K562 (cell line): ENCODE measurements around the gene ARHGAP35. TPM values are rescaled to one million over a fixed set of nuclear protein-coding genes. Genes with fewer than 3 reads are reported as not detected.

ENCODE experiments used
- CREM ChIP-seq: IDR thresholded peaks from 2 replicates; pipeline ENCODE4 v1.6.1; 2014; ENCODE audit warnings: antibody characterized with exemption, low read depth
- FOXP1 ChIP-seq: sonication (generic); formaldehyde crosslinking; IDR thresholded peaks from 2 replicates; pipeline ENCODE4 v1.8.0; 2022; ENCODE audit warnings: mild to moderate bottlenecking, missing genetic modification reagents
- IRF2 ChIP-seq: sonication (generic); formaldehyde crosslinking; IDR thresholded peaks from 2 replicates; pipeline ENCODE4 v1.8.1; 2022; ENCODE audit warnings: mild to moderate bottlenecking, missing genetic modification reagents
- MAZ ChIP-seq, 2 experiments: fragments of 450-650 bp in 1 of 2; sonication (generic) in 1 of 2; formaldehyde crosslinking; IDR thresholded peaks in 1 of 2; conservative IDR thresholded peaks in 1 of 2; 2 replicates each; pipeline versions ENCODE4 v1.4.0 to v1.5.0; 2020; ENCODE audit warnings: mild to moderate bottlenecking in 1 of 2, missing genetic modification reagents in 1 of 2
- POLR2H ChIP-seq: IDR thresholded peaks from 2 replicates; pipeline ENCODE4 v1.6.1; 2016; ENCODE audit warnings: missing genetic modification characterization, low read depth, mild to moderate bottlenecking, control low read depth, missing compliant biosample characterization, moderate library complexity
- PURB ChIP-seq: sonication (generic); formaldehyde crosslinking; IDR thresholded peaks from 2 replicates; pipeline ENCODE4 v1.9.0; 2021; ENCODE audit warnings: low read depth, mild to moderate bottlenecking, missing genetic modification reagents
- TAF1 ChIP-seq: IDR thresholded peaks from 2 replicates; pipeline ENCODE4 v1.6.1; 2011; ENCODE audit warnings: mild to moderate bottlenecking, low read length, moderate library complexity; ENCODE audit not compliant: insufficient read depth, control insufficient read depth, severe bottlenecking; ENCODE audit errors: extremely low read depth
- ZBTB7A ChIP-seq: IDR thresholded peaks from 2 replicates; pipeline ENCODE4 v1.6.1; 2011; ENCODE audit warnings: low read depth, mild to moderate bottlenecking, low read length, moderate library complexity, borderline replicate concordance; ENCODE audit not compliant: control insufficient read depth
- ZKSCAN3 ChIP-seq: fragments of 250-450 bp; sonication (Bioruptor Pico); IDR thresholded peaks from 2 replicates; pipeline ENCODE4 v1.4.0; 2020
- ZNF175 ChIP-seq: fragments of 200-800 bp; sonication (Bioruptor generic); IDR thresholded peaks from 2 replicates; pipeline ENCODE4 v1.6.1; 2016; ENCODE audit warnings: low read depth, mild to moderate bottlenecking, missing genetic modification characterization, missing compliant biosample characterization
- ZSCAN32 ChIP-seq: fragments of 450-650 bp; formaldehyde crosslinking; IDR thresholded peaks from 2 replicates; pipeline ENCODE4 v1.4.0; 2020; ENCODE audit warnings: mild to moderate bottlenecking, moderate library complexity
- polyA plus RNA-seq, 8 experiments: library from polyadenylated mRNA; depleted of rRNA in 4 of 8; stranded (reverse) in 5 of 8; unstranded in 3 of 8; fragments of >200 nt; fragmentation: Nextera tagmentation in 2 of 8; fragmentation: Illumina TruSeq in 1 of 8; extraction: Ambion mirVana in 2 of 8; extraction: Trizol in 1 of 8; gene quantifications; 2 replicates each; pipeline versions ENCODE4 v1.2.1 to v1.2.3, GENCODE V29; 2011 to 2014; ENCODE audit warnings: inconsistent platforms in 1 of 8, missing spikeins in 1 of 8
- total RNA-seq, 7 experiments: library from RNA; depleted of rRNA in 6 of 7; stranded (reverse); fragments of >200 nt in 6 of 7; fragmentation: Illumina TruSeq in 2 of 7; extraction: Trizol in 2 of 7; gene quantifications; 2 replicates each; pipeline versions ENCODE4 v1.2.1 to v1.2.3, GENCODE V29; 2011 to 2021; ENCODE audit warnings: low replicate concordance in 1 of 7
- TF ChIP-seq, protein P1 (sequence below): fragments of 450-650 bp; IDR thresholded peaks from 2 replicates; pipeline ENCODE4 v1.6.1; 2016; ENCODE audit warnings: mild to moderate bottlenecking, moderate library complexity
- TF ChIP-seq, protein P2 (sequence below): fragments of 450-650 bp; IDR thresholded peaks from 2 replicates; pipeline ENCODE4 v1.6.1; 2016; ENCODE audit warnings: borderline replicate concordance

Gene ARHGAP35
- total and polyA plus RNA-seq, 9 of the 15 experiments (the other 6 are each of a cell fraction or from before 2014, with no cell fraction given): 0.27 to 26.4 (median 10.2) TPM

- TF ChIP-seq, protein P1, sequence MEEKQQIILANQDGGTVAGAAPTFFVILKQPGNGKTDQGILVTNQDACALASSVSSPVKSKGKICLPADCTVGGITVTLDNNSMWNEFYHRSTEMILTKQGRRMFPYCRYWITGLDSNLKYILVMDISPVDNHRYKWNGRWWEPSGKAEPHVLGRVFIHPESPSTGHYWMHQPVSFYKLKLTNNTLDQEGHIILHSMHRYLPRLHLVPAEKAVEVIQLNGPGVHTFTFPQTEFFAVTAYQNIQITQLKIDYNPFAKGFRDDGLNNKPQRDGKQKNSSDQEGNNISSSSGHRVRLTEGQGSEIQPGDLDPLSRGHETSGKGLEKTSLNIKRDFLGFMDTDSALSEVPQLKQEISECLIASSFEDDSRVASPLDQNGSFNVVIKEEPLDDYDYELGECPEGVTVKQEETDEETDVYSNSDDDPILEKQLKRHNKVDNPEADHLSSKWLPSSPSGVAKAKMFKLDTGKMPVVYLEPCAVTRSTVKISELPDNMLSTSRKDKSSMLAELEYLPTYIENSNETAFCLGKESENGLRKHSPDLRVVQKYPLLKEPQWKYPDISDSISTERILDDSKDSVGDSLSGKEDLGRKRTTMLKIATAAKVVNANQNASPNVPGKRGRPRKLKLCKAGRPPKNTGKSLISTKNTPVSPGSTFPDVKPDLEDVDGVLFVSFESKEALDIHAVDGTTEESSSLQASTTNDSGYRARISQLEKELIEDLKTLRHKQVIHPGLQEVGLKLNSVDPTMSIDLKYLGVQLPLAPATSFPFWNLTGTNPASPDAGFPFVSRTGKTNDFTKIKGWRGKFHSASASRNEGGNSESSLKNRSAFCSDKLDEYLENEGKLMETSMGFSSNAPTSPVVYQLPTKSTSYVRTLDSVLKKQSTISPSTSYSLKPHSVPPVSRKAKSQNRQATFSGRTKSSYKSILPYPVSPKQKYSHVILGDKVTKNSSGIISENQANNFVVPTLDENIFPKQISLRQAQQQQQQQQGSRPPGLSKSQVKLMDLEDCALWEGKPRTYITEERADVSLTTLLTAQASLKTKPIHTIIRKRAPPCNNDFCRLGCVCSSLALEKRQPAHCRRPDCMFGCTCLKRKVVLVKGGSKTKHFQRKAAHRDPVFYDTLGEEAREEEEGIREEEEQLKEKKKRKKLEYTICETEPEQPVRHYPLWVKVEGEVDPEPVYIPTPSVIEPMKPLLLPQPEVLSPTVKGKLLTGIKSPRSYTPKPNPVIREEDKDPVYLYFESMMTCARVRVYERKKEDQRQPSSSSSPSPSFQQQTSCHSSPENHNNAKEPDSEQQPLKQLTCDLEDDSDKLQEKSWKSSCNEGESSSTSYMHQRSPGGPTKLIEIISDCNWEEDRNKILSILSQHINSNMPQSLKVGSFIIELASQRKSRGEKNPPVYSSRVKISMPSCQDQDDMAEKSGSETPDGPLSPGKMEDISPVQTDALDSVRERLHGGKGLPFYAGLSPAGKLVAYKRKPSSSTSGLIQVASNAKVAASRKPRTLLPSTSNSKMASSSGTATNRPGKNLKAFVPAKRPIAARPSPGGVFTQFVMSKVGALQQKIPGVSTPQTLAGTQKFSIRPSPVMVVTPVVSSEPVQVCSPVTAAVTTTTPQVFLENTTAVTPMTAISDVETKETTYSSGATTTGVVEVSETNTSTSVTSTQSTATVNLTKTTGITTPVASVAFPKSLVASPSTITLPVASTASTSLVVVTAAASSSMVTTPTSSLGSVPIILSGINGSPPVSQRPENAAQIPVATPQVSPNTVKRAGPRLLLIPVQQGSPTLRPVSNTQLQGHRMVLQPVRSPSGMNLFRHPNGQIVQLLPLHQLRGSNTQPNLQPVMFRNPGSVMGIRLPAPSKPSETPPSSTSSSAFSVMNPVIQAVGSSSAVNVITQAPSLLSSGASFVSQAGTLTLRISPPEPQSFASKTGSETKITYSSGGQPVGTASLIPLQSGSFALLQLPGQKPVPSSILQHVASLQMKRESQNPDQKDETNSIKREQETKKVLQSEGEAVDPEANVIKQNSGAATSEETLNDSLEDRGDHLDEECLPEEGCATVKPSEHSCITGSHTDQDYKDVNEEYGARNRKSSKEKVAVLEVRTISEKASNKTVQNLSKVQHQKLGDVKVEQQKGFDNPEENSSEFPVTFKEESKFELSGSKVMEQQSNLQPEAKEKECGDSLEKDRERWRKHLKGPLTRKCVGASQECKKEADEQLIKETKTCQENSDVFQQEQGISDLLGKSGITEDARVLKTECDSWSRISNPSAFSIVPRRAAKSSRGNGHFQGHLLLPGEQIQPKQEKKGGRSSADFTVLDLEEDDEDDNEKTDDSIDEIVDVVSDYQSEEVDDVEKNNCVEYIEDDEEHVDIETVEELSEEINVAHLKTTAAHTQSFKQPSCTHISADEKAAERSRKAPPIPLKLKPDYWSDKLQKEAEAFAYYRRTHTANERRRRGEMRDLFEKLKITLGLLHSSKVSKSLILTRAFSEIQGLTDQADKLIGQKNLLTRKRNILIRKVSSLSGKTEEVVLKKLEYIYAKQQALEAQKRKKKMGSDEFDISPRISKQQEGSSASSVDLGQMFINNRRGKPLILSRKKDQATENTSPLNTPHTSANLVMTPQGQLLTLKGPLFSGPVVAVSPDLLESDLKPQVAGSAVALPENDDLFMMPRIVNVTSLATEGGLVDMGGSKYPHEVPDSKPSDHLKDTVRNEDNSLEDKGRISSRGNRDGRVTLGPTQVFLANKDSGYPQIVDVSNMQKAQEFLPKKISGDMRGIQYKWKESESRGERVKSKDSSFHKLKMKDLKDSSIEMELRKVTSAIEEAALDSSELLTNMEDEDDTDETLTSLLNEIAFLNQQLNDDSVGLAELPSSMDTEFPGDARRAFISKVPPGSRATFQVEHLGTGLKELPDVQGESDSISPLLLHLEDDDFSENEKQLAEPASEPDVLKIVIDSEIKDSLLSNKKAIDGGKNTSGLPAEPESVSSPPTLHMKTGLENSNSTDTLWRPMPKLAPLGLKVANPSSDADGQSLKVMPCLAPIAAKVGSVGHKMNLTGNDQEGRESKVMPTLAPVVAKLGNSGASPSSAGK: no peak
- TF ChIP-seq ZKSCAN3 (CRISPR knock-in tag) (no peak), MAZ (CRISPR knock-in tag; conservative IDR thresholded peaks at IDR 0.05 in 1 of 2, IDR thresholded peaks at IDR 0.05 in 1 of 2) (peak; percentile 7 to 29; a peak in 2 of 4 replicates), PURB (CRISPR knock-in tag) (no peak), ZSCAN32 (CRISPR knock-in tag) (0 out of 2 replicates have a peak, but pooled peaks have one; percentile 30), POLR2H (tag) (no peak; the same call in 1 of the 2 replicates), TAF1 (peak; percentile 31), ZBTB7A (peak; percentile 97), CREM (peak; percentile 23; the same call in 1 of the 2 replicates), FOXP1 (CRISPR knock-in tag) (no peak), ZNF175 (CRISPR knock-in tag) (no peak), IRF2 (CRISPR knock-in tag) (no peak)
- TF ChIP-seq, protein P2, sequence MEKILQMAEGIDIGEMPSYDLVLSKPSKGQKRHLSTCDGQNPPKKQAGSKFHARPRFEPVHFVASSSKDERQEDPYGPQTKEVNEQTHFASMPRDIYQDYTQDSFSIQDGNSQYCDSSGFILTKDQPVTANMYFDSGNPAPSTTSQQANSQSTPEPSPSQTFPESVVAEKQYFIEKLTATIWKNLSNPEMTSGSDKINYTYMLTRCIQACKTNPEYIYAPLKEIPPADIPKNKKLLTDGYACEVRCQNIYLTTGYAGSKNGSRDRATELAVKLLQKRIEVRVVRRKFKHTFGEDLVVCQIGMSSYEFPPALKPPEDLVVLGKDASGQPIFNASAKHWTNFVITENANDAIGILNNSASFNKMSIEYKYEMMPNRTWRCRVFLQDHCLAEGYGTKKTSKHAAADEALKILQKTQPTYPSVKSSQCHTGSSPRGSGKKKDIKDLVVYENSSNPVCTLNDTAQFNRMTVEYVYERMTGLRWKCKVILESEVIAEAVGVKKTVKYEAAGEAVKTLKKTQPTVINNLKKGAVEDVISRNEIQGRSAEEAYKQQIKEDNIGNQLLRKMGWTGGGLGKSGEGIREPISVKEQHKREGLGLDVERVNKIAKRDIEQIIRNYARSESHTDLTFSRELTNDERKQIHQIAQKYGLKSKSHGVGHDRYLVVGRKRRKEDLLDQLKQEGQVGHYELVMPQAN: no peak
Observed at GRCh38 chr19:46860846-46861690, at the start of gene ARHGAP35 (continued).
